NCI-H2029 treated with DMSO at 0.1 percent for 48 hours (cell line): Measurements from ENCODE around the gene SKIC2.
A peak's percentile ranks its signal among the peaks of the same experiment; 100 is the strongest.
"Not testable (repeated sequence)": the region's sequence is repeated elsewhere in the genome, so short reads cannot be mapped to it uniquely, and the experiment has no call there.

Experiments used
- DNase-seq: peaks from one replicate; lab custom pipeline; 2025; lab: John Stamatoyannopoulos, UW

SKIC2 gene

DNA sequence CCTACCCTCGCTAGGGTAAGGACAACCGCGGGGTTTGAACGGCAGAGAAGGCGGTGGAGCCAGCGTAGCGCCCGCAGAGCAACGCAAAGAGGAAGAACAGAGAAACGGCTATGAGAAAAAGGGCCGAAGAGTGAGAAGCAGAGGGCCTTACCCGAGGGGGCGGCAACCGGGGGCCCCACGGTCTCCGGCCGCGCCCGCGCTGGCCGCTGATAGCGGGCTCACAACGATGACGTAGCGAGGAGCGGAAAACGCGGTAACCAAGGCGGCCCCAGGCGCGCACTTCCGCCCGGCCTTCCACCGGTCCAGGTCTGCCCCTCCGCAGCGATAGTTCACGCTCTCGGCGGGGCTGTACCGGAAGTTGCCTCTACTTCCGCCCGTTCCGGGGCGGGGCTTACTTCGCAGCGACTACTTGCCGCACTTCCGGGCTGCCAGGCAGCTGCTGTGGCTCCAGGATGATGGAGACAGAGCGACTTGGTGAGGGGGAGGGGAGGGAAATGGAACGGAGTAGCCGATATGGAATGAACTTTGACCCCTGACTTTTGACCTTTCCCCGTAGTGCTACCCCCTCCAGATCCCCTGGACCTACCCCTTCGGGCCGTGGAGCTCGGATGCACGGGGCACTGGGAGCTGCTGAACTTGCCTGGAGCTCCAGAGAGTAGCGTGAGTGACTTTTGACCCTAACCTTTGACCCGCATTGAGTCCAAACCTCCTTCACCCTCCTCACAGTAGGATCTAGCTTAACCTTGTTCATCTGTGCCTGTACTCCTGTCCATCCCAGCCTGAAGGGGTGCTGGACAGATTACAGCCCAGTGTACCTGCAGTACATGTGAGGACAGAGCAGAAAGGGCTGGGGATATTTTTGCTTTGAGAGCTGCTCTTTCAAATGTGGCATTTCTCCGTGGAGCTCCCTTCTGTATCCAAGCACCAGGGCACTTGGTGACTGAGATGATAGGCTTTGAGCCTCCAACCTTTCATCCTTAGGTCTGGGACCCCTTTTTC, at the start of gene SKIC2, which contains the start of gene NELFE:
SKIC2 (plus strand) TSS at position 435 of the 999 bp plus-strand sequence; CDS start at position 453, 18 bp downstream.
NELFE (minus strand) TSS at position 231 of the 999 bp plus-strand sequence. CDS start 525 bp downstream, outside the sequence.
- DNase-seq, result peak; percentile 79

DNA sequence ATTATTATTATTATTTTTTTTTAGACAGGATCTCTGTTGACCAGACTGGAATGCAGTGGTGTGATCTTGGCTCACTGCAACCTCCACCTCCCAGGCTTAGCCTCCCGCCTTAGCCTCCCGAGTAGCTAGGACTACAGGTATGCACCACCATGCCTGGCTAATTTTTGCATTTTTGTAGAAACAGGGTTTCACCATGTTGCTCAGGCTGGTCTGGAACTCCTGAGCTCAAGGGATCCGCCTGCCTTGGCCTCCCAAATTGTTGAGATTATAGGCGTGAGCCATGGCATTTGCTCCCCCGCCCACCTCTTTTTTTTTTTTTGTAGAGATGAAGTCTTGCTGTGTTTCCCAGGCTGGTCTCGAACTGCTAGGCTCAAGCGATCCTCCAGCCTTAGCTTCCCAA, 49.7 kb upstream of the SKIC2 start:
- not testable (repeated sequence) for DNase-seq

DNA sequence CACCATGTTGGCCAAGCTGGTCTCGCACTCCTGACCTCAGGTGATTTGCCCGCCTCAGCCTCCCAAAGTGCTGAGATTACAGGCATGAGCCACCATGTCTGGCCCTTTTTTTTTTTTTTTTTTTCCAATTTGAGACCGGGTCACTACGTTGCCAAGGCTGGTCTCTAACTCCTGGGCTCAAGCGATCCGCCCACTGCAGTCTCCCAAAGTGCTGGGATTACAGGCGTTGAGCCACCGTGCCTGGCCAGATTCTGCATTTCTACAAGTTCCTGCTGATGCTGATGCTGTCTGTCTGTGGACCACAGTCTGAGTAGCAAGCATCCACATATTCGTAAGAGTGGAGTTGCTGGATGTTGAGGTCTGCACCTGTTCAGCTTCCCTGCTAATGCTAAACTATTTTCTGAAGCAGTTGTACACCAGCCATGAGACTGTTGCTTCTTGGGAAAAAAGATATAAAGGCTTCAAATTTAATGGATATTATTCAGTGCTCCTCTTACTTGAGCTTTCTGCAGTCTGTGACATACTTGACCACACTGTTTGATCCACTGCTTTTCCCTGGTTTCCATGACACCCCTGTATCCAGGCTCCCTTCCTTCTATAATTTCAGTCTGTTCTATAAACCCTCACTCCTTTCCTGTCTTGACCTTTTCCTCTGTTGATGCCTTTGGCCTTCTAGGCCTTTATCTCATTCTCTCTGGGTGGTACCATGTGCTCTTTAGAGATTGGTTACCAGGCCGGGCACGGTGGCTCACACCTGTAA, 47.0 kb upstream of the SKIC2 start:
- DNase-seq, result no peak

DNA sequence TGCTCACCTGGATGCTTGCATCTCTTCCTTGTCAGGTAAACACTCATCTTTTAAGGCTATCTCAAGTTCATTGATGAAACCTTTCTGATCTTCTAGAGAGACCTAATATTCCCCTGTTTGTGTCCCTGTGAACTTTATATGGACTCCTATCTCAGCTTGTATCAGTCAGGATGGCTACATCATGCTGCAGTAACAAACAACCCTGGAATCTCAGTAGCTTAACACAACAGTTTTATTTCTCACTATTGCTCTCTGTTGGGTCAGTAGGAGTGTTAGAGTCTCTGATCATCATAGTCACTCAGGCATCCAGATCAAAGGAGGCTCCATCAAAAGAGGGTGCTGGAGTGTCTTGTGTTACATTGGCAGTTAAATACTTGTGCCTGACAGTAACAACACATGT, 43.6 kb upstream of the SKIC2 start:
- DNase-seq, result no peak

DNA sequence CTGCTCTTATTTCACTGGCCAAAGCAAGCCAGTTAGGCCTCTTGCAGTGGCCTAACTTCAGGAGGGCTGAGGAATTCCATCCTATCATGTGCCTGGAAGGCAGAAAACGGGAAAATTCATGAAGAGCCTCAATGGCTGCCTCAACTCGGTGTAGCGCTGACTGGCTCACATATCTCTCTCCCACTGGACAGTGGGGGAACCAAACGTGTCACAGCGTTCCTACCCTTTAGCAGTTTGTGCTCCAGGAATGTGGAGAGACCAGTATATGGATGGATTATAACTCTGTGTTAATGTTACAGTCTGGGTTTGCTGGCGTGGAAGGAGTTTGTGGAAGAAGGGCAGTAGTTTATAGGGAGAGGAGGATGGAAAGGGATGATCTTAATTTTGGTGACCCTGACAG, 43.2 kb upstream of the SKIC2 start:
- DNase-seq, result no peak

DNA sequence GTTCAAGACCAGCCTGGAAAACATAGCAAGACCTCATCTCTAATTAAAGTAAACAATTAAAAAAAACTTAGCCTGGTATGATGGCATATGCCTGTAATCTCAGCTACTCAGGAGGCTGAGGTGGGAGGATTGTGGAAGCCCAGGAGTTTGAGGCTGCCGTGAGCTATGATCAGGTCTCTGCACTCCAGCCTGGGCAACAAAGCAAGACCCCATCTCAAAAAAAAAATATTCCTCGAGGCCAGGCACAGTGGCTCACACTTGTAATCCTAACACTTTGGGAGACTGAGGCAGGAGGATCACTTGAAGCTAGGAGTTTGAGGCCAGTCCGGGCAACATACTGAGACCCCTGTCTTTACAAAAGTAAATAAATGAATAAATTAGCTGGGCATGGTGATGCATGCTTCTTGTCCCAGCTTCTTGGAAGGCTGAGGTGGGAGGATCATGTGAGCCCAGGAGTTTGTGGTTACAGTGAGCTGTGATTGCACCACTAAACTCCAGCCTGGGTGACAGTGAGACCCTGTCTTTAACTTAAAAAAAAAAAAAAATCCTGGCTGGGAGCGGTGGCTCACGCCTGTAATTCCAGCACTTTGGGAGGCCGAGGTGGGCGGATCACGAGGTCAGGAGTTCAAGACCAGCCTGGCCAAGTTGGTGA, 40.8 kb upstream of the SKIC2 start:
- no peak for DNase-seq

DNA sequence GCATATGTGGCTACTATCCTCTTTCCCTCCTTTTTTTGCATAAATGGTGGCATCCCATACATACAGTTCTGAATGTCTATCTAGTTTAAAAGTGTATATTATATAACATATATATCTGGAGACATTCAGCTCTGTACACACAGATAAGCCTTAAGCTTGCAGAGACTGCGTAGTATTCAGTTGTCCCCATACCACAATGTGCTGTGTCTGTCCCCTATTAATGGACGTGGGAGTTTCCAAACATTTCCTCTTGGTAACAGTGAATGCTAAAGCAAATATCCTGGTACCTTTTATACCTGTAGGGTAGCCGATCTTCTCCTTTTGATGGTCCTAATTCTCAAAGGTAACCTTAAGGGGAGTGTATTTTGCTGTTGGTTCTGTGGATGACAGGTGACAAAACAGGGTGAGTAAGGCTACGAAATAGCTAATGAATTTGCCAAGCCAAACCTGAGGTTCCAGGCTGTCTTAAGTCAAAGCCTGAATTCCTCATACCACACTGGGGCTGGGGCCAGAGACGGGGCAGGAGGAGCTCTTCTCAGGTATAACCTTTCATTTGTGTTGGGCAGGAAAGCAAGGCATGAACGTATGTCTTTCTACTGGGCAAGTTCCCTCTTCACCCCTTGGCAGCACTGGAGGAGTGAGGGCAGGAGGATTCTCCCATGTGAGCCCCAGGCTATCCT, 39.2 kb upstream of the SKIC2 start:
- DNase-seq, result no peak

DNA sequence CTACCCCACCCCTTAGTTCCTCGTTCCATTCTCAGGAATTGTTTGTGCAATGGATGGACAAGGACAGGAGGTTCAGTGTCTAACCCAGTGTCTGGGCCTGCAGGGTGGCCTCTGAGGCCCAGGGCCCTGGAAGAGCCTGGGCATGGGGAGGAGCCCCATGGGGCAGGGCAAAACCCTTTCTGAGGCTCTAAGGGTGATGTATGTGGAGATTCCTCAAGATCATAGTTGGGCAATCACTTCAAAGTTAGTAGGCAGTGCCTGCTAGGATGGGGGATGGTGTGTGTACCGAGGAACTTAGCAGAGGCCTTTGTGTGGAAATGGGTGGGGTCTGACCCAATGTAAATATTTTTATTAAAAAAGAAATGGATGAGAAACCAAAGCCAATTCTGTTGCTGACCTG, 38.2 kb upstream of the SKIC2 start:
- DNase-seq, result no peak

DNA sequence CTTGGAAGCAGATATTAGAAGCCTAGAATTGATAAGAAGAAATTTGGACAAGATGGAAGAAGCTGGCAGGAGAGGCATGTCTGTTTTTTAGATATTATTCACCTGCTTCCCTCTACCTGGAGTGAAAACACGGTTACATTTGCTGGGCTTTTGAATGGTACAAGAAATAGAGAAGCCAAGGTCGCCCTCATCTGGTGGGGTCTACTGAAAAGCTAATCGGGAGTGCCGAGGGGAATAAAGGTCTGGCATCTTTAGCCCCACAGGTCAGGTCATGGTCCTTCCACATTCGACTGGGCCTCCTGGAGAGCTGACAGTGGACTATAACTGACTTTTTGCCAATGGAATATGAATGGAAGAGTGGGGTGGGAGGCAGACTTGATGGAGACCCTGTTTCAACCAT, 36.0 kb upstream of the SKIC2 start:
- no peak for DNase-seq

DNA sequence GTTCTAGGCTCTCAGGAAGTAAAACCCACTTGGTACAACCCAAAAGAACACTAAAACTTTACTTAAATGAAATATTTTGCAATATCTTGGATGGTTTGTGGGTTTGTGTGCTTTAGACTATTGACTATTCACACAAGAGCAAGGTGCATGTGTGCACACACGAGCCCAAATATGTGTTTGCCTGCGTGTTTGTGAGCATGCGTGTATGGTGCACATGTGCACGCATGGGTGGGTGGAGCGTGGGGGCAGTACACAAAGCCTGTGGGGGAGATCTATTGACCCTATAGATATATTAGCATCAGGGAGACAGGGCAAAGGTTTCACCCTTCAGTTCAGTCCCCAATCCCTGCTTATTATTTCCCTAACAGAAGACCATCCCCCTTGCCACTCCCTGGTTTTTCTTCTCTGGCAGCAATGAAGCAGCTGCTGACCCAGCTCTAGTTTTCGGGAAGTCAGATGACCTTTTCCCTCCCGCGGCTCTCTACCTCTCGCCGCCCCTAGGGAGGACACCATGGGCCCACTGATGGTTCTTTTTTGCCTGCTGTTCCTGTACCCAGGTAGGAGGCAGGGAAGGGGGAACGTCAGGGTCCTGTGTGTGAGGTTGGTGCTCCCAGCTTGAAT, 31.6 kb upstream of the SKIC2 start, which contains the start of gene C2:
C2 (plus strand) TSS at position 476 of the 621 bp plus-strand sequence; CDS start at position 512, 36 bp downstream.
- DNase-seq, result no peak

DNA sequence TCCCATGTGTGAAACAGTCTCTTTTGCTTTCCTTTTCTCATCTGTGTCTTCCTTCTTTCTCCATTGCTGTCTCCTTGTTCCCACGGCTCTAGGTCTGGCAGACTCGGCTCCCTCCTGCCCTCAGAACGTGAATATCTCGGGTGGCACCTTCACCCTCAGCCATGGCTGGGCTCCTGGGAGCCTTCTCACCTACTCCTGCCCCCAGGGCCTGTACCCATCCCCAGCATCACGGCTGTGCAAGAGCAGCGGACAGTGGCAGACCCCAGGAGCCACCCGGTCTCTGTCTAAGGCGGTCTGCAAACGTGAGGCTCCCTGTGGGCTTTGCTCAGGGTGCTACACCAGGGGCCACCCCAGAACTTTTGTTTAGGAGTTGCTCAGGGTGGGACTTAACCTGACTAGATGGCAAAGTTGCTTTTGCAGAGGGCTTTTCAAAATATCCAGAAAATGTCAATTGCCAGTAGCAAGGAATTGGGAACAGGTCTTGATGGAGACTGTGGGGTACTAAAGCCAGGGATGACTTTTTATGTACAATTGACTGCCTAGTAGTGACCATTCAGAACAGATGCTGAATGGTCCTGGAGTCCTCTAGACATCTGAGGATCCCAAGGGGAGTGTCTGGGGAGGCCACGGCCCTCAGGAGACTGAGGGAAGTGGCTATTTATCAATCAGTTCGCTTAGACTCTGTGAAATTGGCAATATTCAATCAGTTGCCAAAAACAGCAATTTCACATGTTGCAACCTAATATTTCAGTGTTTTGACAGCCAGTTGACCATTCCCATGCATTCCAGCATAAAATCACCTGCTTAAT, 30.9 kb upstream of the SKIC2 start:
- DNase-seq, result no peak

DNA sequence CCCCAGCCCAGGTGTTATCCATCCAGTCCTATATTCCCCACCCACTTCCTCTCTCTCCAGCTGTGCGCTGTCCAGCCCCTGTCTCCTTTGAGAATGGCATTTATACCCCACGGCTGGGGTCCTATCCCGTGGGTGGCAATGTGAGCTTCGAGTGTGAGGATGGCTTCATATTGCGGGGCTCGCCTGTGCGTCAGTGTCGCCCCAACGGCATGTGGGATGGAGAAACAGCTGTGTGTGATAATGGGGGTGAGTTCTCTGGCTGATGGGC, 30.4 kb upstream of the SKIC2 start:
- DNase-seq, result no peak

DNA sequence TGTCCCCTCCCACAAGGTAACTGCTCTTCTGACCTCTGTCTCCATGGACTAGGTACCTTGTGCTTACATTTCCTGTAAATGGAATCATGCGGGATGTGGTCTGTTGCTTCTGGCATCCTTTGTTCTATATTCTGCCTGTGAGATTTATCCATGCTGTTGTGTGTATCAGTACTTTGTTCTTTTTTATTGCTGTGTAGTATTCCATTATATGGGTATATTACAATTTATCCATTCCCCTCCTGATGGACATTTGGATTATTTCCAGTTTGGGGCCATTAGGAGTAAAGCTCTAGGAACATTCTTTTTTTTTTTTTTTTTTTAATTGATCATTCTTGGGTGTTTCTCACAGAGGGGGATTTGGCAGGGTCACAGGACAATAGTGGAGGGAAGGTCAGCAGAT, 28.0 kb upstream of the SKIC2 start:
- no peak for DNase-seq

DNA sequence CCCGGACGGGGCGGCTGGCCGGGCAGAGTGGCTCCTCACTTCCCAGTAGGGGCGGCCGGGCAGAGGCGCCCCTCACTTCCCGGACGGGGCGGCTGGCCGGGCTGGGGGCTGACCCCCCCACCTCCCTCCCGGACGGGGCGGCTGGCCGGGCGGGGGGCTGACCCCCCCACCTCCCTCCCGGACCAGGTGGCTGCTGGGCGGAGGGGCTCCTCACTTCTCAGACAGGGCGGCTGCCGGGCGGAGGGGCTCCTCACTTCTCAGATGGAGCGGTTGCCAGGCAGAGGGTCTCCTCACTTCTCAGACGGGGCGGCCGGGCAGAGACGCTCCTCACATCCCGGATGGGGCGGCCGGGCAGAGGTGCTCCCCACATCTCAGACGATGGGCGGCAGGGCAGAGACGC, 26.8 kb upstream of the SKIC2 start:
- DNase-seq, result not testable (repeated sequence)

DNA sequence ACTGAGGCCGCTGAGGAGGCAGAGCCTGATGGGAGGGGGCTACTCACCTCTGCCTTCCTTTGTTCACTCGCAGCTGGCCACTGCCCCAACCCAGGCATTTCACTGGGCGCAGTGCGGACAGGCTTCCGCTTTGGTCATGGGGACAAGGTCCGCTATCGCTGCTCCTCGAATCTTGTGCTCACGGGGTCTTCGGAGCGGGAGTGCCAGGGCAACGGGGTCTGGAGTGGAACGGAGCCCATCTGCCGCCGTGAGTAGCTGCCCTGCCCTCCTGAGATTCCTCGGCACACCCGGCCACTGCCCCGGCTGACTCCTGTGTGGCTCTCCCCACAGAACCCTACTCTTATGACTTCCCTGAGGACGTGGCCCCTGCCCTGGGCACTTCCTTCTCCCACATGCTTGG, 25.4 kb upstream of the SKIC2 start:
- DNase-seq, result no peak

DNA sequence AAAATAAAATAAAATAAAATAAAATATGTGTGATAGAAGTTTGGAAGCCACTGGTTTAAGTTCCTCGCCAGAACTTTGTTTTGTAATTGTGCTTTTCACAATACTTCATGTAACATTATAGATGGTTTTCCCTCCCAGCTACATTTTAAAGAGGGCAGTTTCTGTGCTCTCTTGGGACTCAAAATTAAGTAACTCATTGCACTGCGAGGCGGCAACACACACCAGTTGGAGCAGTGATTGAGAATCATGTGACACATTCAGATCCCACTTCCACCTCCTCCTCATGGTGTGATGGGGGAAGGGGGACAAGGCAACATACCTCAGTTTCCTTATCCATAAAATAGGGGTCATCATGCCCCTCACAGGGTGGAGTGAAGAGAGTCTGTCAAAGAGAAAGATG, 24.0 kb upstream of the SKIC2 start:
- DNase-seq, result no peak

DNA sequence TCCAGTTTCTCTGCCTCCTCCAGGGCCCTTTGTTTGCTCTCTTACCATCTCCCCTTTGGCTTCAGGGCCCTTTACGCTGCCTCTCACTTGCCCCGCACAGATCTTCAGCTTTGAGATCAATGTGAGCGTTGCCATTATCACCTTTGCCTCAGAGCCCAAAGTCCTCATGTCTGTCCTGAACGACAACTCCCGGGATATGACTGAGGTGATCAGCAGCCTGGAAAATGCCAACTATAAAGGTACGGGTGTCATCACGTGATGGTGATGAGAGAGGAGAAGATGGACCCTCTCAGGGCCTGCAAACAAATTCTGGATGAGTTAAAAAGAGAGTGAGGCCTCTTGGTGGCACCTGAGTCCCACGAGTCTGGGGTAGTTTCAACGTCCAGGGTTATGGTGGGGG, 23.2 kb upstream of the SKIC2 start:
- DNase-seq, result no peak

DNA sequence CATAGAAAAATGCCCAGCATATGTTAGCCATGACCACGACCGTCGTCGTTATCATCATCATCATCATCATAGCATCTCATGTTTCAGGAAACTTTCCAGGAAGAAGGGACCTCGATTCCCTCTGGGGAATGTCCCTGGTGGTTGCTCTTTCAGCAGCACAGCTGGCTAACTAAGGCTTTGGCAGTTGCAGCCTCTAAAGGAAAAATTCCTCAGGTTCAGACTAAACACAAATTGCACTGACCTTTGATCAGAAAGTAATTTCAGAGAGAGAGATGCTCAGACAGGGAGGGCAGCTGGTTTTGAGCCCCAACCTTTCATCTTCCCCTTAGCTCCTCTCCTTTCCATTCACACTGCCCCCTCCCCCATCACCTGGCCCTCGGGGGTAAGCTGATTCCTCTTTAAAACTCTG, 18.7 kb upstream of the SKIC2 start:
- no peak for DNase-seq

DNA sequence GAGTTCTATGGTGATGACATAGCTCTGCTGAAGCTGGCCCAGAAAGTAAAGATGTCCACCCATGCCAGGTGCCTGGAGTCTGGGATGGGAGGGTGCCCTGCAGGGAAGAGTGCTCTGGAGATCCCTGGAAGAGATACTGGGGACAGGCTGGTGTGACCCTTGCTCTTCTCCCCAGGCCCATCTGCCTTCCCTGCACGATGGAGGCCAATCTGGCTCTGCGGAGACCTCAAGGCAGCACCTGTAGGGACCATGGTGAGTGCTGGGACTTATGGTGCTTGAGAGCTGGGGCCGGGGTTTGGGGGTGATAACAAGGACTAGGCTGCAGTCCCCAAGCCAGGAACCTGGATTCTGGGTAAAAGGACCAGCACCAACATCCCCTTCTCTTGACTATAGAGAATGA, 15.2 kb upstream of the SKIC2 start:
- no peak for DNase-seq

DNA sequence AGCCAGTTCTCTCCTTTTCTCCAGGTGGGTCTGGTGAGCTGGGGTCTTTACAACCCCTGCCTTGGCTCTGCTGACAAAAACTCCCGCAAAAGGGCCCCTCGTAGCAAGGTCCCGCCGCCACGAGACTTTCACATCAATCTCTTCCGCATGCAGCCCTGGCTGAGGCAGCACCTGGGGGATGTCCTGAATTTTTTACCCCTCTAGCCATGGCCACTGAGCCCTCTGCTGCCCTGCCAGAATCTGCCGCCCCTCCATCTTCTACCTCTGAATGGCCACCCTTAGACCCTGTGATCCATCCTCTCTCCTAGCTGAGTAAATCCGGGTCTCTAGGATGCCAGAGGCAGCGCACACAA, 13.8 kb upstream of the SKIC2 start:
- no peak for DNase-seq
